OCI-LY1 (cell line): ENCODE data around the gene OTUD6A.

Experiments
- CTCF ChIP-seq: fragments of 200-600 bp; sonication (generic), shearing (Covaris generic); IDR thresholded peaks from 2 replicates; pipeline ENCODE4 v1.5.1; 2017; ENCODE audit warnings: mild to moderate bottlenecking, antibody characterized with exemption, low read length, moderate library complexity, mixed read lengths
- EZH2 ChIP-seq: fragments of 200-600 bp; sonication (generic), shearing (Covaris generic); IDR thresholded peaks from 2 replicates; pipeline ENCODE4 v1.8.0; 2017; ENCODE audit warnings: borderline replicate concordance, mixed run types, mild to moderate bottlenecking, antibody characterized with exemption, low read length, moderate library complexity, mixed read lengths

- no peak for TF ChIP-seq CTCF
- TF ChIP-seq EZH2, result no peak
These were observed 32.4 kb upstream of the OTUD6A start for GRCh38 chrX:70029863-70030262.
